ENCODE data around the gene SMAD6. TPM values are rescaled to one million over a fixed set of nuclear protein-coding genes. Genes with fewer than 3 reads are reported as not detected.
"Not testable (repeated sequence)": the region's sequence is repeated elsewhere in the genome, so short reads cannot be mapped to it uniquely, and the experiment has no call there.

Gene SMAD6
- total RNA-seq, 1 experiment from 2014 or later, result 58.6 TPM

DNA sequence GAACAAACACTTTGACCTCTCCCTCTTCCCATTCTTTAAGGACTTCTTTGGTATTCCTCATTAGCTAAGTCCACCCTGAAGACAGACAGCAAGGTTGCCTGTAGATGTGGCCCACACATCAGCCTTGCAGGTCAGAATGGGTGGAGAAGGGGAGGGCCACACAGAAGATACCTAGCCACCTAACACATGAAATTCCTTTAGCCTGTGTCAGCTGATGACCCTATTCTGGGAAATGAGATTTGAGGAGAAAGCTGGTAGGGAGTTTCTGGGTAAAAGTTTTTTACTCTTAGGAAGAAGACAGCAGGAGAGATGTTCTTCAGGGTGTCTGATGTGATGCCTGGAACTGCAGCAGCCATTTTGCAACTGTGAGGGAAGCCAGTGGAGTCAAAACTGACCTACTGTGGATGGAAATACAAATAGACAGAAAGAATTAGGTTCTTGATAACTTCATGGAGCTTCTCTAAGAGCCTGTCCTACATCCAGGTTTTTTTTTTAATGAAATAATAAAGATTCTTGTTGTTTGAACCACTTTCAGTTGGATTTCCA is 17.8 kb upstream of the SMAD6 start:
- TF ChIP-seq, protein P1, sequence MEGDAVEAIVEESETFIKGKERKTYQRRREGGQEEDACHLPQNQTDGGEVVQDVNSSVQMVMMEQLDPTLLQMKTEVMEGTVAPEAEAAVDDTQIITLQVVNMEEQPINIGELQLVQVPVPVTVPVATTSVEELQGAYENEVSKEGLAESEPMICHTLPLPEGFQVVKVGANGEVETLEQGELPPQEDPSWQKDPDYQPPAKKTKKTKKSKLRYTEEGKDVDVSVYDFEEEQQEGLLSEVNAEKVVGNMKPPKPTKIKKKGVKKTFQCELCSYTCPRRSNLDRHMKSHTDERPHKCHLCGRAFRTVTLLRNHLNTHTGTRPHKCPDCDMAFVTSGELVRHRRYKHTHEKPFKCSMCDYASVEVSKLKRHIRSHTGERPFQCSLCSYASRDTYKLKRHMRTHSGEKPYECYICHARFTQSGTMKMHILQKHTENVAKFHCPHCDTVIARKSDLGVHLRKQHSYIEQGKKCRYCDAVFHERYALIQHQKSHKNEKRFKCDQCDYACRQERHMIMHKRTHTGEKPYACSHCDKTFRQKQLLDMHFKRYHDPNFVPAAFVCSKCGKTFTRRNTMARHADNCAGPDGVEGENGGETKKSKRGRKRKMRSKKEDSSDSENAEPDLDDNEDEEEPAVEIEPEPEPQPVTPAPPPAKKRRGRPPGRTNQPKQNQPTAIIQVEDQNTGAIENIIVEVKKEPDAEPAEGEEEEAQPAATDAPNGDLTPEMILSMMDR (IDR thresholded peaks at IDR 0.05; ENCODE audit: unreplicated experiment), result no peak
- Mint-ChIP-seq H3K4me1 (ENCODE audit: low read depth, unreplicated experiment) (no peaks in the 10 kb centered on the region), H3K27me3 (ENCODE audit: unreplicated experiment) (no peaks in the 10 kb centered on the region), H3K27ac (ENCODE audit: unreplicated experiment) (no peak overlapping the region), H3K4me3 (ENCODE audit: low read depth, unreplicated experiment) (no peak overlapping the region), H3K9me3 (ENCODE audit: low read depth, unreplicated experiment) (peaks cover 5% of the 10 kb centered on the region), H3K36me3 (ENCODE audit: insufficient read depth, unreplicated experiment) (no peaks in the 10 kb centered on the region)
- intact Hi-C loops (cut with micrococcal nuclease; ENCODE audit: unreplicated experiment), result no loop called here
- DNase-seq, result no peak
- CTCF ChIA-PET, result no interaction called here
- BruUV-seq (replicated peaks), result no TSS peak

DNA sequence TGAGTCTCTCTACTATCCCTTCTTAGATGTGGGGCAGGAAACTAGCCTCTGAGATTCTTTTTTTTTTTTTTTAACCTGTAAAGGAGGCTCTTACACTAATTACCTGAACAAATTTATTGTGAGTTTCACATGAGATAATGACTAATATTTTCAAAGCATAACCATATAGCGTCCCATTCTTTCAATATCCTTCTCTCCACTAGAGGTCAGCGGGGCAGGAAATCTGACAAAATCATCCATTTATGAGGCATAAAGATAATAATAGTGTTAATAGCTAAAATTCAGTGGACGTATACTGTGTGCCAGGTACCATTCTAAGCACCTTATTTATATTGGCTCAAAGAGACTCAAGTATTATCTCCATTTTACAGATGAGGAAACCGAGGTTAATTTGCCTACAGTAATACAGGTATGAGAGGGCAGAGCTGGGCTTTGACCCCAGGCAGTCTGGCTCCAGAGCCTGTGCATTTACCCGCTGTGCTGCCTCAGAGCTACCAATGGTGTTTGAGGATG is 16.3 kb upstream of the SMAD6 start:
- H3K4me1 Mint-ChIP-seq (ENCODE audit: low read depth, unreplicated experiment), result no peaks in the 10 kb centered on the region
- CTCF ChIA-PET, result interaction anchor here (1.2 to 2.6 kb wide), 2 partner anchors 13 to 16 kb away, joined by 5 to 7 read pairs; no protein-coding TSS in a partner anchor
- intact Hi-C loops (cut with micrococcal nuclease; ENCODE audit: unreplicated experiment), result no loop called here

GRCh38 chr15:66690912-66691311 is 11.1 kb upstream of the SMAD6 start:
- H3K9me3 Mint-ChIP-seq (ENCODE audit: low read depth, unreplicated experiment); DNase-seq; H3K4me3 Mint-ChIP-seq (ENCODE audit: low read depth, unreplicated experiment); H3K27ac Mint-ChIP-seq (ENCODE audit: unreplicated experiment); CTCF ChIA-PET; H3K36me3 Mint-ChIP-seq (ENCODE audit: insufficient read depth, unreplicated experiment); H3K4me1 Mint-ChIP-seq (ENCODE audit: low read depth, unreplicated experiment); H3K27me3 Mint-ChIP-seq (ENCODE audit: unreplicated experiment); BruUV-seq (replicated peaks); intact Hi-C loops (cut with micrococcal nuclease; ENCODE audit: unreplicated experiment): not testable (repeated sequence)

More for the DNA sequence above, 16.3 kb upstream of the SMAD6 start:
- Mint-ChIP-seq H3K36me3 (ENCODE audit: insufficient read depth, unreplicated experiment) (no peaks in the 10 kb centered on the region), H3K27me3 (ENCODE audit: unreplicated experiment) (no peaks in the 10 kb centered on the region), H3K4me3 (ENCODE audit: low read depth, unreplicated experiment) (no peak overlapping the region), H3K27ac (ENCODE audit: unreplicated experiment) (no peak overlapping the region), H3K9me3 (ENCODE audit: low read depth, unreplicated experiment) (peaks cover 5% of the 10 kb centered on the region)
- DNase-seq, result no peak
- TF ChIP-seq, protein P1 (IDR thresholded peaks at IDR 0.05; ENCODE audit: unreplicated experiment), result no peak
- no TSS peak for BruUV-seq (replicated peaks)

DNA sequence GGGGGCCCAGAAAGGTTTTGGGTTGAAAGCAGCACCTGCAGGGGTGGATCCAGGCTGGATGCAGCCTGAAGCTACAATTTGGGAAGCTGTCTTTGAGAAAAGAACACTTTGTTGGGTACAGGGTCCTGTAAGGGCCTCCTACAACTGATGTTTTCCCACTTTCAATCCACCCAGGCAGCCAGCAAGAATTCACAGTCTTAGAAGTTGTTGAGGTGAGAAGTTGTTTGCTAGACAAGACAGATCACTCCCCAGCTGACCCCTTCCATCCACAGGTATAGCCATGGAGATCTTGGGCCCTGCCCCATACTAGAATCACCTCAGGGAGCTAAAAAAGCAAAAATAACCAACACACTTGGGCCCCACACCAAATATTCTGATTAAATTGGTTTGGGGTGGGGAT is 10.3 kb upstream of the SMAD6 start:
- Mint-ChIP-seq H3K36me3 (ENCODE audit: insufficient read depth, unreplicated experiment) (no peaks in the 10 kb centered on the region), H3K9me3 (ENCODE audit: low read depth, unreplicated experiment) (no peaks in the 10 kb centered on the region), H3K4me3 (ENCODE audit: low read depth, unreplicated experiment) (no peak overlapping the region), H3K27ac (ENCODE audit: unreplicated experiment) (no peak overlapping the region), H3K27me3 (ENCODE audit: unreplicated experiment) (no peaks in the 10 kb centered on the region), H3K4me1 (ENCODE audit: low read depth, unreplicated experiment) (no peaks in the 10 kb centered on the region)
- BruUV-seq (replicated peaks), result no TSS peak
- CTCF ChIA-PET, result no interaction called here
- TF ChIP-seq, protein P1 (IDR thresholded peaks at IDR 0.05; ENCODE audit: unreplicated experiment), result no peak
- intact Hi-C loops (cut with micrococcal nuclease; ENCODE audit: unreplicated experiment), result no loop called here
- DNase-seq, result no peak

GRCh38 chr15:66692391-66692790 is 9.6 kb upstream of the SMAD6 start:
- CTCF ChIA-PET, result no interaction called here
- Mint-ChIP-seq H3K27me3 (ENCODE audit: unreplicated experiment) (no peaks in the 10 kb centered on the region), H3K9me3 (ENCODE audit: low read depth, unreplicated experiment) (no peaks in the 10 kb centered on the region), H3K4me3 (ENCODE audit: low read depth, unreplicated experiment) (no peak overlapping the region), H3K27ac (ENCODE audit: unreplicated experiment) (no peak overlapping the region), H3K4me1 (ENCODE audit: low read depth, unreplicated experiment) (no peaks in the 10 kb centered on the region), H3K36me3 (ENCODE audit: insufficient read depth, unreplicated experiment) (no peaks in the 10 kb centered on the region)
- DNase-seq, result no peak
- BruUV-seq (replicated peaks), result no TSS peak
- TF ChIP-seq, protein P1 (IDR thresholded peaks at IDR 0.05; ENCODE audit: unreplicated experiment), result no peak
- intact Hi-C loops (cut with micrococcal nuclease; ENCODE audit: unreplicated experiment), result no loop called here
